Adipocyte (in vitro differentiated cells): ENCODE data around the gene SLIT1.

Experiments
- DNase-seq: peaks from one replicate; pipeline ENCODE4 v3.0.0-alpha.2; 2015; ENCODE audit warnings: low read depth
- H3K27me3 ChIP-seq: replicated peaks from 2 replicates; pipeline ENCODE4 v1.7.0; 2013; ENCODE audit warnings: mild to moderate bottlenecking, low read length, moderate library complexity; ENCODE audit not compliant: control insufficient read depth, insufficient read depth
- H3K36me3 ChIP-seq: 2 replicates; pipeline ENCODE4 v1.7.0; 2013; ENCODE audit warnings: low read length, mild to moderate bottlenecking, moderate library complexity; ENCODE audit not compliant: control insufficient read depth, insufficient read depth, severe bottlenecking
- H3K4me1 ChIP-seq: 2 replicates; pipeline ENCODE4 v1.7.0; 2013; ENCODE audit warnings: mild to moderate bottlenecking, low read length, moderate library complexity; ENCODE audit not compliant: control insufficient read depth, insufficient read depth
- H3K4me3 ChIP-seq: 2 replicates; pipeline ENCODE4 v1.7.0; 2013; ENCODE audit warnings: mild to moderate bottlenecking, low read length, moderate library complexity
- H3K9ac ChIP-seq: 2 replicates; pipeline ENCODE4 v1.7.0; 2013; ENCODE audit warnings: mild to moderate bottlenecking, low read length, moderate library complexity
- H3K9me3 ChIP-seq: 2 replicates; pipeline ENCODE4 v1.7.0; 2013; ENCODE audit warnings: mild to moderate bottlenecking, low read length, moderate library complexity; ENCODE audit not compliant: control insufficient read depth

Gene SLIT1

DNA sequence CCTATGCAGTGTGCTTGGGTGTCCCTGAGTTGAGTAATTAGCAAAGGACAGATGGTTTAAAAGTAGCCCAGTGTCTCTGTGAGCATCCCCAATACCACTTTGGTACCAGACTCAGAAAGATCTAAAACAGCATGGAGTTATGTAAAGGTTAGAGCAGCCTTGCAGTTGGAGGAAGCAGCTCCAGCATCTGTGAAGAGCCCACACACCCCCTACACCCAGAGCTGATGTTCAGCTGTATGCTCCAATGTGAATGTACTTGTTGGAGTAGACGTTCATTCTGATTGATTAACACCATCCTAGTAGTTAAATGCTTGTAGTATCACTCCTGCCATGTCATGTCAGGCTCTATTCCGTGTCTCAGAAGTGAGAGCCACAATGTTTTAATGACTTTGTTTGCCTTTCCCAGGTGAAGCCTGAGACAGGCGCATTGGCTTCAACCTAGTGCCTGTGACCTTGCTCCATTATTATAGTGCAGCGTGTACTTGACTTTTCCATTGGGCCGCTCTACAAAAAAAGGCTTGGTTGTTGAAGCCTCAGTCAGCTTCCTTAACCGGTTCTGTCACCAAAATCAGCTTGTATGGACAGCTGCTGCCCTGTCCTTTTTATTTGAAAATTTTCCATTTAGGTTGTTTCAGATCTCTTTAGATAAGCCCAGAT is 199.4 kb downstream of the SLIT1 start:
- H3K4me3 ChIP-seq: no peak overlapping the region
- no peaks in the 10 kb centered on the region for H3K27me3 ChIP-seq
- no peak for DNase-seq
- H3K36me3 ChIP-seq: peaks cover 13% of the 10 kb centered on the region
- H3K9ac ChIP-seq: no peak overlapping the region
- peaks cover 35% of the 10 kb centered on the region for H3K4me1 ChIP-seq
- H3K9me3 ChIP-seq: no peaks in the 10 kb centered on the region

DNA sequence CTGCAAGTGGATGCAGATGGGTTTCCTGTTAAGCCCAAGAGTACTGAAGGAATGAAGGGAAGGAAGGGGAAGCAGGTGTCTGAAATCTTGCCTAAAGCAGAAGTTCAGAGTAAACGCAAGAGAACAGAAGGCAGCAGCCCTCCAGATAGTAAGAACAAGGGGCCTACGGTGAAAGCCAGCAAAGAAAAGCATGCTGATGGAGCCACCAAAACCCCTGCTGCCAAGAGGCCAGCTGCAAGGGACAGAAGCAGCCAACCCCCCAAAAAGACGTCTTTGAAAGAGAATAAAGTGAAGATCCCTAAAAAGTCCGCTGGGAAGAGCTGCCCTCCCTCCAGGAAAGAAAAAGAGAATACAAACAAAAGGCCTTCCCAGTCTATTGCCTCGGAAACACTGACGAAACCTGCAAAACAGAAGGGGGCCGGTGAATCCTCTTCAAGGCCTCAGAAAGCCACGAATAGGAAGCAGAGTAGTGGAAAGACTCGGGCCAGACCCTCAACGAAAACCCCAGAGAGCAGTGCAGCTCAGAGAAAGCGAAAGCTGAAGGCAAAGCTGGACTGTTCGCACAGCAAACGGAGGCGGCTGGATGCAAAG is 201.1 kb downstream of the SLIT1 start:
- peak overlapping the region; percentile 68 for H3K4me3 ChIP-seq
- no peaks in the 10 kb centered on the region for H3K27me3 ChIP-seq
- H3K36me3 ChIP-seq: peaks cover 20% of the 10 kb centered on the region
- no peaks in the 10 kb centered on the region for H3K9me3 ChIP-seq
- peaks cover 26% of the 10 kb centered on the region for H3K4me1 ChIP-seq
- H3K9ac ChIP-seq: peak overlapping the region; percentile 69
- no peak for DNase-seq

DNA sequence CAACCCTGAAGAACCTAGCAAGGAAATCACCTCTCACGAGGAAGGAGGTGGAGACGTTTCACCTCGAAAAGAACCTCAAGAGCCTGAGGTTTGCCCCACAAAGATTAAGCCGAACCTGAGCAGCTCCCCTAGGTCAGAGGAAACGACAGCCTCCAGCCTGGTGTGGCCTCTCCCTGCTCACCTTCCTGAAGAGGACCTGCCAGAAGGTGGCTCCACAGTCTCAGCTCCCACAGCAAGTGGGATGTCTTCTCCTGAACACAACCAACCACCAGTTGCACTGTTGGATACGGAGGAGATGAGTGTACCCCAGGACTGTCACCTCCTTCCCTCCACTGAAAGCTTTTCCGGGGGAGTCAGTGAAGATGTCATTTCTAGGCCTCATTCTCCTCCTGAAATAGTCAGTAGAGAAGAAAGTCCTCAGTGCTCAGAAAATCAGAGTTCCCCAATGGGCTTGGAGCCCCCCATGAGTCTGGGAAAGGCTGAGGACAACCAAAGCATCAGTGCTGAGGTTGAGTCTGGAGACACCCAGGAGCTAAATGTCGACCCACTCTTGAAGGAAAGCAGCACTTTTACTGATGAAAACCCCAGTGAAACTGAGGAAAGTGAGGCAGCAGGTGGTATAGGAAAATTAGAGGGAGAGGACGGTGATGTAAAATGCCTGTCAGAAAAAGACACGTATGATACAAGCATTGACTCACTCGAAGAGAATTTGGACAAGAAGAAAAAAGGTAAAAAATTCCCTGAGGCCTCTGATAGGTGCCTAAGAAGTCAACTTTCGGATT is 203.4 kb downstream of the SLIT1 start:
- no peak for DNase-seq
- peaks cover 20% of the 10 kb centered on the region for H3K36me3 ChIP-seq
- no peak overlapping the region for H3K9ac ChIP-seq
- no peaks in the 10 kb centered on the region for H3K9me3 ChIP-seq
- no peak overlapping the region for H3K4me3 ChIP-seq
- H3K4me1 ChIP-seq: peaks cover 25% of the 10 kb centered on the region
- no peaks in the 10 kb centered on the region for H3K27me3 ChIP-seq

DNA sequence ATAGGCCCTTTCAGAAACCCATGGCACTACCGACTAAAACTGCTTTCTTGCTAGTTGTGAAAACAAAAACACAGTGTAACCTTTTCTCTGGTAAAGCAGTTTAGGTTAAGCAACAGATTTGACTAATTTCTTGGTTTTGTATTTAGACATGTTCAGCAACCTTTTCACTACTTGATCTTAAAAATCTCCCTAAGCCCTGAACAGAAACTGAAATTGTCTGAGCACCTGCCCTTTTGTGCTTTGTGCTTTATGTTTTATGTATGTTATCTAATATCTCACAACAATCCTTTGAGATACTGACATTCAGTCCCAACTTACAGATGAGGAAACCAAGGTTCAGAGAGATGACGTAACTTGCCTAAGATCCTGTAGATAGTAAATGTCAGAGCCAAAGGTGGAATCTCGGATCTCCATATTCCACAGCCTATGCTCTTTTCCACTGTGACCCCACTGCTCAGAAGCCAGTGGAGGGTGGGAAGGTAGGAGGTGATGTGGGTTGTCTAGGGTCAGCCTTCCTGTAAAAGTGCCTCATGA is 207.1 kb downstream of the SLIT1 start:
- no peak for DNase-seq
- peak overlapping the region; percentile 15 for H3K4me3 ChIP-seq
- H3K9me3 ChIP-seq: no peaks in the 10 kb centered on the region
- peaks cover 26% of the 10 kb centered on the region for H3K4me1 ChIP-seq
- H3K27me3 ChIP-seq: no peaks in the 10 kb centered on the region
- peaks cover 20% of the 10 kb centered on the region for H3K36me3 ChIP-seq
- H3K9ac ChIP-seq: peak overlapping the region; percentile 37

DNA sequence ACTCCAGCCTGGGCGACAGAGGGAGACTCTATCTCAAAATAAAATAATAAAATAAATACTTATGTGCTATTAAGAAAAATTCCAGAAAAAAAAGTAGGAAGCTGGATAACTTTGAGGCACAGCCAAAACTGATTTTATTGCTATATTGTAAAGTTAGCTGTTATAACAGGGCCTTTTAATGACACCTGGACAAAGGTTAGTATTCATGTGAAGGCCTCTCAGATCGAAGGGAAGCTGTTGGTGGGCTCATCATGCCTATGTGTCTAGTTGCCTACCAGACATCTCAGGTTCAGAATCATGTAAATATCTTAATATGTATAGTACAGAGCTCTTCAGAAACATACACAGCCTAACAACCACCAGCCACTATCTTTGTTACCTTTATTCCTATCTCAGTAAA is 210.6 kb downstream of the SLIT1 start:
- Histone ChIP-seq H3K4me1 (peaks cover 31% of the 10 kb centered on the region), H3K9ac (no peak overlapping the region), H3K4me3 (no peak overlapping the region), H3K36me3 (no peaks in the 10 kb centered on the region), H3K27me3 (no peaks in the 10 kb centered on the region), H3K9me3 (no peaks in the 10 kb centered on the region)
- no peak for DNase-seq

DNA sequence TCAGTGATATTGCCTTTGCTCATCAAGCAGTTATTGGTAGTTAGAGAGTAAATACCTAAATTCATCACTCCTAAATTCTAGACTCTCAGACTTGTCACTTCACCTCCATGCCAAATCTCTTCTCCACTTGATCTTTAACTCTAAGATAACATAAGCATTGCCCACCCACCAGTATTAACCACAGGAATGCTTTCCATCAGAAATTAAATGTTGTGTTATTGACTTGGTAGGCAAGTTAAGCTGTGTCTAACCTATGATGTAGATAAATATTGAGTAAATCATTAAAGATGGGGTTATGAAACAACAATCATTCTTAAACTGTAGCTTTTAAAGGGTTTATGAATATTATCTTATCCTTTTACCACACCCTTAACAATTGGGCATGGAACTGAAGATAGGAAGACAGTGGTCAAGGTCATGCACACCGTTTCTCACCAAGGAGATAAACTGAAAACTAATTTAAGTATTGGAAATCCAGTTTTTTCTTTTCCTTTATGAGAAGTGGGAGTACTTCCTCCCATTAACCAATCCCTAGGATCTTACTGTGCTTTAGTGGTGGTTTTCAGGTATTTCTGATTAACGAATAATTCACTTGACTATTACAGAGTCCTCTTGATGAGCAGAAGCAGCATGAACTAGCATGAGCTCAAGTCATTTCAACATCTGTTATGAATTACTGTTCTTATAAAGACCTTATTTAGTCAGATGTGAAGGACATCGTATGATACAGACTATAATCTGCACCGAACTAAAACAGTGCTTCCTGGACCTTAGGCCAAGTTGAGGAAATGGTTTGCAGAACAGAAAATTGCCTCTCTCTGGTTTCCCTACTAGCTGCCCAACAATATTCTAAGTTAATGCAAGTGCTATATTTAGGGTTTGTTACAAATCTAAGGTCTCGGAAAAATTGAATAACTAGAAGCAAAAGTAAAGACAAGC is 211.7 kb downstream of the SLIT1 start:
- DNase-seq: peak; percentile 43
- peaks cover 28% of the 10 kb centered on the region for H3K4me1 ChIP-seq
- H3K9me3 ChIP-seq: no peaks in the 10 kb centered on the region
- no peaks in the 10 kb centered on the region for H3K27me3 ChIP-seq
- H3K4me3 ChIP-seq: no peak overlapping the region
- no peaks in the 10 kb centered on the region for H3K36me3 ChIP-seq
- H3K9ac ChIP-seq: no peak overlapping the region

DNA sequence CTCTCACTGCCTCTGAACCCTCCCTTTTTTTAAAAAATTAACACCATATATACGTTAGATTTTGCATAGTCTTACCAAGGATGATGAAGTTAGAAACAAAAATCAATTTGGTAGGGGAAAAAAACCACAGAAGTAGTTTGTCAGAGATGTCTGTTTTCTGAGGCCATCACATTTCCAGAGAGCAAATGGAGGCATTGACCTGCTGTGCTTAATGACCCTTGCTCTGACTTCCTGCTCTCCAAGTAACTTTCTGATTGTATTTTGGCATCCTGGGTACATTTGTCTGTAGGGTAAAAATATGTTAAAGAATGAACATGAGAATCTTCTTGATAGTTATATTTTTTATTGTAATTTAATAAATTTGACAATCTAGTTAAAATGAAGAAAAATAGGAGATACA is 213.5 kb downstream of the SLIT1 start:
- Histone ChIP-seq H3K4me1 (peaks cover 24% of the 10 kb centered on the region), H3K36me3 (no peaks in the 10 kb centered on the region), H3K27me3 (no peaks in the 10 kb centered on the region), H3K9ac (no peak overlapping the region), H3K4me3 (no peak overlapping the region), H3K9me3 (no peaks in the 10 kb centered on the region)
- no peak for DNase-seq

DNA sequence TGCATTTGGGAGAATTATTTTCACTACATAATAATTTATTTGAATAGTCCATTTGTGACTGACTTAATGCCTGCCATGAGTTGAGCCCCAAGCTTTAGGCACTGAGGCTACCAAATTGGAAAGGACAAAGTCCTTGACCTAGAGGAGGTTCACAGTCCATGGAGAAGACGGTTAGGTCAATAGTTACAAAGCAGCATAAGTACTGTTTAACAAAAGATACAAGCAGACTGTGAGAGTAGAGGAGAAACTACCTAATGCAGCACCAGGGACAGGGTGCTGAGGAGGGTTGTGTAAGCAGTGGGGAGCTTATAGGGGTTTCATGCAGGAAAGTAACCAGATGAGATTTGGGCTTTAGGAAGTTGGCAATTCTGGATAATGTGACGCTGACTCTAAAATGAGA is 214.4 kb downstream of the SLIT1 start:
- H3K9me3 ChIP-seq: no peaks in the 10 kb centered on the region
- H3K4me1 ChIP-seq: peaks cover 17% of the 10 kb centered on the region

DNA sequence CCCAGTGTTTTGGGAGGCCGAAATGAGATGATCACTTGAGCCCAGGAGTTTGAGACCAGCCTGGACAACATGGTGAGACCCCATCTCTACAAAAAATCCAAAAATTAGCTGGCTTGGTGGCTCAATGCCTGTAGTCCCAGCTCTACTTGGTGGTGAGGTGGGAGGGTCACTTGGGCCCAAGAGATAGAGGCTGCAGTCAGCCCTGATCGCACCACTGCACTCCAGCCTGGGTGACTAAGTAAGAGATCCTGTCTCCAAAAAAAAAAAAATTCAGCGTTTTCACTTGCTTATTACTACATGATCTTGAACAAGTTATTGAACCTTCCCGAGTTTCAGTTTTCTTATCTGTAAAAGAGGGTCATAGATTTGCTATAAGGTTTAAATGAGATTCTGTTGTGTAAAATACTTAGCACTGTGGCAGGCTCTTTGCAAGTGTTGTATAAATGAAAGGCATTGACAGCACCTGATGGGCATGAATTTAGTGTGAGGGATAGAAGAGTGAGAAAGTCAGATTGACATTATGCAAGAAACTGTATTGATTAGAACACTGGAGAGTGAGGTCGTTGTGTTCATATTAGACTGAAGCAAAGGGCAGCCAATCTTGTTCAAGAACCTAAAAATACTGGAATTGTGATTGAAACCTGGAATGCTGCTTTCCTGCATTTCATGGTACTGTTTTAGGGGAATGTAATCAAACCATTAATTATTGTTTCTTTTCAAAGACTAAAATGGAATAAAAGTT is 216.9 kb downstream of the SLIT1 start:
- H3K4me1 ChIP-seq: peaks cover 14% of the 10 kb centered on the region
- H3K9me3 ChIP-seq: no peaks in the 10 kb centered on the region
- DNase-seq: no peak

More for the DNA sequence above, 214.4 kb downstream of the SLIT1 start:
- no peaks in the 10 kb centered on the region for H3K27me3 ChIP-seq
- no peak overlapping the region for H3K4me3 ChIP-seq
- no peaks in the 10 kb centered on the region for H3K36me3 ChIP-seq
- H3K9ac ChIP-seq: no peak overlapping the region
- no peak for DNase-seq

DNA sequence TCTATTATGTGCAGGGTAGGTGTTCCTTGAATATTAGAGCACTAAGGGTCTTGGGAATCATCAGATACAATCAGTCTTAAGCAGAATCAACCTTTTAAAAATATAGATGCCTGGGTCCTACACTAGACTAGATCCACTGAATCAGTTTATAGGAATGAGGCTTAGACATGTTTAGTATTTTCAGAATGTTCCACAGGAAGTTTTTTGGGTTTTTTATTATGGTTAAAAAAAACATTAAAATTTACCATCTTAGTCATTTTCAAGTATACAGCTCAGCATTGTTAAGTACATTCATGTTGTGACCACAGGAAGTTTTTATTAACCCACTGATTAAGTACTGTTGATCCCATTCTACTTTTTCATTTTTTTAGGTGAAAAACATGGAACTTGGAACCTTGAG is 217.9 kb downstream of the SLIT1 start:
- Histone ChIP-seq H3K4me3 (peak overlapping the region; percentile 20), H3K9ac (no peak overlapping the region), H3K36me3 (no peaks in the 10 kb centered on the region), H3K9me3 (no peaks in the 10 kb centered on the region), H3K27me3 (no peaks in the 10 kb centered on the region), H3K4me1 (peaks cover 24% of the 10 kb centered on the region)
- peak; percentile 46 for DNase-seq

More for the DNA sequence above, 216.9 kb downstream of the SLIT1 start:
- H3K36me3 ChIP-seq: no peaks in the 10 kb centered on the region
- no peak overlapping the region for H3K4me3 ChIP-seq
- no peak overlapping the region for H3K9ac ChIP-seq
- H3K27me3 ChIP-seq: no peaks in the 10 kb centered on the region
